K562 (cell line): ENCODE data around the gene KRT75. TPM values are rescaled to one million over a fixed set of nuclear protein-coding genes. Genes with fewer than 3 reads are reported as not detected.

Source experiments
- ATAC-seq: fragments of 200-7000 bp; cut with Tn5 transposase; 3 replicates; pipeline ENCODE4 v1.9.1; 2020; ENCODE audit warnings: moderate library complexity
- BruUV-seq: library from RNA; stranded (reverse); fragments of 400-500 nt; replicated peaks from 2 replicates; lab custom pipeline; 2021; lab: Mats Ljungman, UMichigan
- CTCF ChIA-PET: fragments of 300-600 bp; formaldehyde crosslinking; extraction: SDS; loops from one replicate; lab custom pipeline; 2021; ENCODE audit warnings: low intra/inter-chr PET ratio; lab: Yijun Ruan, JAX
- POLR2A ChIA-PET: fragments of 300-600, 350-650 bp; sonication (Branson Sonifier 250); formaldehyde crosslinking; extraction: SDS; loops from one replicate; lab custom pipeline; 2021; ENCODE audit warnings: antibody characterized with exemption, inconsistent platforms; lab: Yijun Ruan, JAX
- DNase-seq, 4 experiments: peaks; one replicate each; pipeline versions ENCODE4 v3.0.0 to v3.0.0-alpha.2; 2011 to 2018; ENCODE audit warnings: low spot score in 3 of 4, mixed read lengths in 3 of 4; ENCODE audit errors: extremely low read depth in 1 of 4
- FAIRE-seq: peaks from 2 replicates; lab custom pipeline; 2011; peaks lifted over from hg19 to GRCh38; lab: Jason Lieb, UNC
- H2AFZ ChIP-seq: 2 replicates; pipeline ENCODE4 v1.6.0; 2011; ENCODE audit warnings: low read depth, low read length, control low read depth, inconsistent platforms
- H3K27ac ChIP-seq: fragments of 200-600 bp; 3 replicates; pipeline ENCODE4 v1.8.0; 2011; ENCODE audit warnings: low read depth, mild to moderate bottlenecking, control low read depth, inconsistent platforms, low read length, moderate library complexity, mixed read lengths; ENCODE audit errors: extremely low read depth
- H3K27me3 ChIP-seq, 2 experiments: fragments of 300-600 bp in 1 of 2; 2 replicates in 1 of 2; 3 replicates in 1 of 2; pipeline versions ENCODE4 v1.6.0 to v1.8.0; 2011; ENCODE audit warnings: inconsistent platforms in 2 of 2, low read length in 2 of 2, mild to moderate bottlenecking in 1 of 2, mixed read lengths in 1 of 2, moderate library complexity in 1 of 2; ENCODE audit not compliant: control insufficient read depth in 2 of 2, insufficient read depth in 2 of 2
- H3K36me3 ChIP-seq: fragments of 300-600 bp; 3 replicates; pipeline ENCODE4 v1.8.0; 2011; ENCODE audit warnings: mild to moderate bottlenecking, low read length, inconsistent platforms; ENCODE audit not compliant: control insufficient read depth, insufficient read depth
- H3K4me1 ChIP-seq, 2 experiments: fragments of 200-600 bp in 1 of 2; replicated peaks in 1 of 2; 2 replicates in 1 of 2; 3 replicates in 1 of 2; pipeline versions ENCODE4 v1.5.1 to v1.8.0; 2011; ENCODE audit warnings: inconsistent platforms in 2 of 2, low read length in 2 of 2, mild to moderate bottlenecking in 1 of 2, mixed read lengths in 1 of 2, moderate library complexity in 1 of 2; ENCODE audit not compliant: control insufficient read depth in 2 of 2, insufficient read depth in 2 of 2
- H3K4me2 ChIP-seq: 2 replicates; pipeline ENCODE4 v1.6.1; 2011; ENCODE audit warnings: low read length, control low read depth, inconsistent platforms, mixed read lengths; ENCODE audit not compliant: insufficient read depth
- H3K4me3 ChIP-seq: fragments of 200-600 bp; sonication (generic), shearing (Covaris generic); 2 replicates; pipeline ENCODE4 v1.5.1; 2016; ENCODE audit warnings: control low read depth, inconsistent platforms
- H3K79me2 ChIP-seq: fragments of 200-600 bp; 3 replicates; pipeline ENCODE4 v1.8.0; 2011; ENCODE audit warnings: low read length, inconsistent platforms; ENCODE audit not compliant: control insufficient read depth, insufficient read depth
- H3K9ac ChIP-seq, 2 experiments: 2 replicates each; pipeline versions ENCODE4 v1.6.0 to v1.6.1; 2011; ENCODE audit warnings: low read depth in 2 of 2, low read length in 2 of 2, control low read depth in 1 of 2, inconsistent platforms in 1 of 2, mild to moderate bottlenecking in 1 of 2, mixed read lengths in 1 of 2; ENCODE audit not compliant: insufficient read depth in 1 of 2
- H3K9me1 ChIP-seq: one replicate; pipeline ENCODE4 v1.6.0; 2011; ENCODE audit warnings: inconsistent platforms, mild to moderate bottlenecking, low read length, moderate library complexity; ENCODE audit not compliant: control insufficient read depth, insufficient read depth
- H3K9me3 ChIP-seq: replicated peaks from 2 replicates; pipeline ENCODE4 v1.5.1; 2011; ENCODE audit warnings: low read depth, low read length, inconsistent platforms; ENCODE audit not compliant: control insufficient read depth, insufficient read depth
- H4K20me1 ChIP-seq: replicated peaks from 2 replicates; pipeline ENCODE4 v1.6.1; 2011; ENCODE audit warnings: low read length, inconsistent platforms, mixed read lengths; ENCODE audit not compliant: control insufficient read depth, insufficient read depth
- HMGN3 ChIP-seq: IDR thresholded peaks from 2 replicates; pipeline ENCODE4 v1.6.1; 2011; ENCODE audit warnings: borderline replicate concordance, low read depth, mild to moderate bottlenecking, mixed read lengths, low read length; ENCODE audit not compliant: insufficient read length; ENCODE audit errors: extremely low read depth
- RAD21 ChIP-seq, 2 experiments: fragments of 250-450 bp in 1 of 2; fragments of 450-650 bp in 1 of 2; sonication (Bioruptor Pico) in 1 of 2; formaldehyde crosslinking in 1 of 2; IDR thresholded peaks in 1 of 2; conservative IDR thresholded peaks in 1 of 2; 2 replicates each; pipeline versions ENCODE4 v1.4.0 to v1.8.0; 2020 to 2022; ENCODE audit warnings: mild to moderate bottlenecking in 2 of 2, moderate library complexity in 1 of 2
- SAP30 ChIP-seq: fragments of 200-600 bp; sonication (generic); IDR thresholded peaks from 2 replicates; pipeline ENCODE4 v1.6.1; 2012; ENCODE audit warnings: borderline replicate concordance, low read depth, mild to moderate bottlenecking, moderate library complexity, low read length, control low read depth, inconsistent platforms; ENCODE audit not compliant: insufficient read depth, poor library complexity, severe bottlenecking
- ZNF316 ChIP-seq: fragments of 450-650 bp; IDR thresholded peaks from 2 replicates; pipeline ENCODE4 v1.6.1; 2016
- ZNF436 ChIP-seq: fragments of 250-450, 450-650 bp; sonication (Bioruptor Pico); formaldehyde crosslinking; IDR thresholded peaks from 2 replicates; pipeline ENCODE4 v1.7.0; 2020; ENCODE audit warnings: mild to moderate bottlenecking
- WGBS: fragments of 100-300 bp; shearing (Covaris generic); methylation state at CpG from one replicate; pipeline ENCODE4 v1.1.6; 2016; ENCODE audit warnings: low coverage, mixed read lengths; ENCODE audit not compliant: insufficient coverage; ENCODE audit errors: missing lambda C conversion rate; 5-methylcytosine and 5-hydroxymethylcytosine counted together
- in situ Hi-C: fragments of 300-500 bp; cut with MboI; formaldehyde crosslinking; loops from 4 replicates; pipeline ENCODE4 v1.15.0; 2018; ENCODE audit warnings: inconsistent platforms, mixed read lengths
- intact Hi-C: fragments of 100-400 bp; cut with micrococcal nuclease; formaldehyde crosslinking; loops from 2 replicates; pipeline ENCODE4 v1.14.2; 2022
- polyA plus RNA-seq, 8 experiments: library from polyadenylated mRNA; depleted of rRNA in 4 of 8; stranded (reverse) in 5 of 8; unstranded in 3 of 8; fragments of >200 nt; fragmentation: Nextera tagmentation in 2 of 8; fragmentation: Illumina TruSeq in 1 of 8; extraction: Ambion mirVana in 2 of 8; extraction: Trizol in 1 of 8; gene quantifications; 2 replicates each; pipeline versions ENCODE4 v1.2.1 to v1.2.3, GENCODE V29; 2011 to 2014; ENCODE audit warnings: inconsistent platforms in 1 of 8, missing spikeins in 1 of 8
- total RNA-seq, 7 experiments: library from RNA; depleted of rRNA in 6 of 7; stranded (reverse); fragments of >200 nt in 6 of 7; fragmentation: Illumina TruSeq in 2 of 7; extraction: Trizol in 2 of 7; gene quantifications; 2 replicates each; pipeline versions ENCODE4 v1.2.1 to v1.2.3, GENCODE V29; 2011 to 2021; ENCODE audit warnings: low replicate concordance in 1 of 7
- TF ChIP-seq, protein P1 (sequence below), 3 experiments: IDR thresholded peaks in 2 of 3; conservative IDR thresholded peaks in 1 of 3; 2 replicates each; pipeline ENCODE4 v1.5.1; 2011 to 2012; ENCODE audit warnings: low read length in 3 of 3, mild to moderate bottlenecking in 3 of 3, control low read depth in 2 of 3, improper control_type of control experiment in 1 of 3, inconsistent platforms in 1 of 3, low read depth in 1 of 3, mixed read lengths in 1 of 3, moderate library complexity in 1 of 3; ENCODE audit not compliant: insufficient read depth in 2 of 3
- TF ChIP-seq, protein P2 (sequence below): fragments of 250-450 bp; sonication (Bioruptor Pico); IDR thresholded peaks from 2 replicates; pipeline ENCODE4 v1.4.0; 2020; ENCODE audit warnings: mild to moderate bottlenecking, moderate library complexity

Gene KRT75
- total and polyA plus RNA-seq, 9 of the 15 experiments (the other 6 are each of a cell fraction or from before 2014, with no cell fraction given) = not detected

DNA sequence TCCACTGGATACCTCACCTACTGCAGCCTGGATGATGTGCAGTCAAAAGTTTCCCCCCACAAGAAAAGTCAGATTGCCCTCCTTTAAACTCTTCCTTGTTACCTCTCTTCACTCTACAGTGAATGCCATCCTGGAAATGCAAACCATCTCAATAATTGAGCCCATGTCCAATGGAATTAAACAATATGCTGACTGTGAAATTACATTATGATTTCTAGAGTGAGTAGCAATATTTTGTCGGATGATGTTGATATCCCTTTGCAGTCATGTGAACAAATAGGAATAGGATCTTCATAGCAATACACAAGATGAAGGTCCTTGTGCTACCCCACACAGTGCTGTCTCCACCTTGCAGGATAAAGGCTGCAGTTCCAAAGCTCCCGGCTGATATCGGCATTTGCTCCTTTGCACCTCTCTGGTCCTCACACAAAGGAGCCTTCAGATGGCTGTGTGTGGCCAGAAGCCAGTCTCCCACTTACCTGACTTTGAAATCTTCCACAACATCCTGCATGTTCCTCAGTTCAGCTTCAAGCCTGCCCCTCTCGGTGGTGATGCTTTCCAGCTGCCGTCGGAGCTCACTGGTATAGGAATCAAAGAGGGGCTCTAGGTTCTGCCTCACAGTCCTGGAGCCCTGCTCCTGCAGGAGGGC, 1.5 kb downstream of the KRT75 start:
- POLR2A ChIA-PET = no interaction called here
- under 1% methylated on average over 6 of the region's 6 CpGs for WGBS

DNA sequence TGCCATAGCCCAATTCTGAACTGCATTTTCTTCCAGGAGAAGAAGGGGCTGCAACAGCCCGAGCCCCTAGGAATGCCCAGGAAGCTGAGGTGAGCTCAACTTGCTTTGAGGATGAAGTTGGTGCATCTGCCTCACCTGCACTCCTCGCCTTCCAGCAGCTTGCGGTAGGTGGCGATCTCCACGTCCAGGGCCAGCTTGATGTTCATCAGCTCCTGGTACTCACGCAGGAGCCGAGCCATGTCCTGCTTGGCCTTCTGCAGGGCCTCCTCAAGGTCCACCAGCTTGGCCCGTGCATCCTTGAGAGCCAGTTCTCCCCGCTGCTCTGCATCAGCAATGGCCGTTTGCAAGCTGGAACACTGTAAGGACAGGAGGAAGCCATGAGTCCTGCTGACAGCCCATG, 6.0 kb downstream of the KRT75 start:
- 1% methylated on average over 10 of the region's 10 CpGs for WGBS
- POLR2A ChIA-PET = interaction anchor here (0.5 to 0.8 kb wide), 3 partner anchors 15 to 335 kb away, joined by 3 to 4 read pairs (median 3); no protein-coding TSS in a partner anchor
- in situ Hi-C loops = loop anchor here (10.0 kb wide), 1 partner anchor 757 kb away; the partner anchor contains the start of genes CSAD and ZNF740
- no peak for TF ChIP-seq HMGN3
- TF ChIP-seq, protein P1, sequence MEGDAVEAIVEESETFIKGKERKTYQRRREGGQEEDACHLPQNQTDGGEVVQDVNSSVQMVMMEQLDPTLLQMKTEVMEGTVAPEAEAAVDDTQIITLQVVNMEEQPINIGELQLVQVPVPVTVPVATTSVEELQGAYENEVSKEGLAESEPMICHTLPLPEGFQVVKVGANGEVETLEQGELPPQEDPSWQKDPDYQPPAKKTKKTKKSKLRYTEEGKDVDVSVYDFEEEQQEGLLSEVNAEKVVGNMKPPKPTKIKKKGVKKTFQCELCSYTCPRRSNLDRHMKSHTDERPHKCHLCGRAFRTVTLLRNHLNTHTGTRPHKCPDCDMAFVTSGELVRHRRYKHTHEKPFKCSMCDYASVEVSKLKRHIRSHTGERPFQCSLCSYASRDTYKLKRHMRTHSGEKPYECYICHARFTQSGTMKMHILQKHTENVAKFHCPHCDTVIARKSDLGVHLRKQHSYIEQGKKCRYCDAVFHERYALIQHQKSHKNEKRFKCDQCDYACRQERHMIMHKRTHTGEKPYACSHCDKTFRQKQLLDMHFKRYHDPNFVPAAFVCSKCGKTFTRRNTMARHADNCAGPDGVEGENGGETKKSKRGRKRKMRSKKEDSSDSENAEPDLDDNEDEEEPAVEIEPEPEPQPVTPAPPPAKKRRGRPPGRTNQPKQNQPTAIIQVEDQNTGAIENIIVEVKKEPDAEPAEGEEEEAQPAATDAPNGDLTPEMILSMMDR (IDR thresholded peaks at IDR 0.05 in 2 of 3, conservative IDR thresholded peaks at IDR 0.05 in 1 of 3; ENCODE audit: insufficient read depth in 2 of 3, low read depth in 1 of 3, low read length in 3 of 3) = peak; percentile 37 to 45 (median 37); a peak in 4 of 6 replicates
- peak in 1 of 2 experiments; percentile 31; a peak in 2 of 4 replicates for TF ChIP-seq RAD21 (CRISPR knock-in tag; conservative IDR thresholded peaks at IDR 0.05 in 1 of 2, IDR thresholded peaks at IDR 0.05 in 1 of 2)
- no peak for TF ChIP-seq ZNF436 (CRISPR knock-in tag)
- TF ChIP-seq SAP30 = no peak
- TF ChIP-seq, protein P2, sequence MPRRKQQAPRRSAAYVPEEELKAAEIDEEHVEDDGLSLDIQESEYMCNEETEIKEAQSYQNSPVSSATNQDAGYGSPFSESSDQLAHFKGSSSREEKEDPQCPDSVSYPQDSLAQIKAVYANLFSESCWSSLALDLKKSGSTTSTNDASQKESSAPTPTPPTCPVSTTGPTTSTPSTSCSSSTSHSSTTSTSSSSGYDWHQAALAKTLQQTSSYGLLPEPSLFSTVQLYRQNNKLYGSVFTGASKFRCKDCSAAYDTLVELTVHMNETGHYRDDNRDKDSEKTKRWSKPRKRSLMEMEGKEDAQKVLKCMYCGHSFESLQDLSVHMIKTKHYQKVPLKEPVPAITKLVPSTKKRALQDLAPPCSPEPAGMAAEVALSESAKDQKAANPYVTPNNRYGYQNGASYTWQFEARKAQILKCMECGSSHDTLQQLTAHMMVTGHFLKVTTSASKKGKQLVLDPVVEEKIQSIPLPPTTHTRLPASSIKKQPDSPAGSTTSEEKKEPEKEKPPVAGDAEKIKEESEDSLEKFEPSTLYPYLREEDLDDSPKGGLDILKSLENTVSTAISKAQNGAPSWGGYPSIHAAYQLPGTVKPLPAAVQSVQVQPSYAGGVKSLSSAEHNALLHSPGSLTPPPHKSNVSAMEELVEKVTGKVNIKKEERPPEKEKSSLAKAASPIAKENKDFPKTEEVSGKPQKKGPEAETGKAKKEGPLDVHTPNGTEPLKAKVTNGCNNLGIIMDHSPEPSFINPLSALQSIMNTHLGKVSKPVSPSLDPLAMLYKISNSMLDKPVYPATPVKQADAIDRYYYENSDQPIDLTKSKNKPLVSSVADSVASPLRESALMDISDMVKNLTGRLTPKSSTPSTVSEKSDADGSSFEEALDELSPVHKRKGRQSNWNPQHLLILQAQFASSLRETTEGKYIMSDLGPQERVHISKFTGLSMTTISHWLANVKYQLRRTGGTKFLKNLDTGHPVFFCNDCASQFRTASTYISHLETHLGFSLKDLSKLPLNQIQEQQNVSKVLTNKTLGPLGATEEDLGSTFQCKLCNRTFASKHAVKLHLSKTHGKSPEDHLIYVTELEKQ (CRISPR knock-in tag) = no peak

More for the DNA sequence above, 1.5 kb downstream of the KRT75 start:
- H3K27ac ChIP-seq = no peak overlapping the region
- H3K9ac ChIP-seq = no peak overlapping the region
- H3K4me3 ChIP-seq = no peak overlapping the region
- no peak for ATAC-seq
- CTCF ChIA-PET = no interaction called here
- no peak overlapping the region for H2AFZ ChIP-seq
- BruUV-seq = no TSS peak
- H3K4me1 ChIP-seq = no peaks in the 10 kb centered on the region
- no peaks in the 10 kb centered on the region for H3K9me1 ChIP-seq
- intact Hi-C loops = no loop called here
- no peaks in the 10 kb centered on the region for H3K36me3 ChIP-seq
- in situ Hi-C loops = no loop called here
- H3K9me3 ChIP-seq = no peaks in the 10 kb centered on the region
- peaks cover 15 to 54% of the 10 kb centered on the region in 2 experiments for H3K27me3 ChIP-seq
- H3K79me2 ChIP-seq = no peaks in the 10 kb centered on the region
- H3K4me2 ChIP-seq = no peak overlapping the region
- no peak for FAIRE-seq
- TF ChIP-seq RAD21 (CRISPR knock-in tag; conservative IDR thresholded peaks at IDR 0.05 in 1 of 2, IDR thresholded peaks at IDR 0.05 in 1 of 2) (no peak), ZNF316 (peak; percentile 27; the same call in 1 of the 2 replicates)
- H4K20me1 ChIP-seq = 0 out of 2 replicates have a peak, but pooled peaks cover 2% of the 10 kb centered on the region
- DNase-seq = no peak

More for the DNA sequence above, 6.0 kb downstream of the KRT75 start:
- Histone ChIP-seq H3K4me1 (no peaks in the 10 kb centered on the region), H3K9me3 (no peaks in the 10 kb centered on the region), H2AFZ (no peak overlapping the region), H3K27ac (no peak overlapping the region), H3K36me3 (no peaks in the 10 kb centered on the region), H3K9ac (no peak overlapping the region), H3K79me2 (no peaks in the 10 kb centered on the region), H3K4me3 (no peak overlapping the region), H3K4me2 (no peak overlapping the region), H4K20me1 (0 out of 2 replicates have a peak, but pooled peaks cover 2% of the 10 kb centered on the region), H3K27me3 (peaks cover 6 to 48% of the 10 kb centered on the region in 2 experiments; a peak in 4 of 5 replicates), H3K9me1 (no peaks in the 10 kb centered on the region)
- FAIRE-seq = no peak
- no peak for ATAC-seq
- CTCF ChIA-PET = no interaction called here
- intact Hi-C loops = no loop called here
- DNase-seq = peak in 1 of 4 experiments; percentile 20
- no TSS peak for BruUV-seq
